HG02852 (cell line): Measurements from ENCODE around the gene PSORS1C1.

Source experiments
- ATAC-seq: cut with Tn5 transposase; IDR thresholded peaks from one replicate; pipeline ENCODE4 v1.9.1; 2021; ENCODE audit warnings: mild to moderate bottlenecking, moderate library complexity; ENCODE audit not compliant: unreplicated experiment

The PSORS1C1 gene

GRCh38 chr6:31094389-31094881, 20.2 kb upstream of the PSORS1C1 start:
- ATAC-seq, result no peak

- no peak for ATAC-seq
Observed at GRCh38 chr6:31096215-31096614, 18.4 kb upstream of the PSORS1C1 start.

GRCh38 chr6:31096656-31097055, 17.9 kb upstream of the PSORS1C1 start:
- no peak for ATAC-seq

- no peak for ATAC-seq
Observed at GRCh38 chr6:31098449-31098938, 16.1 kb upstream of the PSORS1C1 start.

- no peak for ATAC-seq
Observed at GRCh38 chr6:31103136-31103535, 11.5 kb upstream of the PSORS1C1 start.

- no peak for ATAC-seq
Observed at GRCh38 chr6:31107052-31107451, 7.5 kb upstream of the PSORS1C1 start.

GRCh38 chr6:31110825-31111582, 3.6 kb upstream of the PSORS1C1 start:
- ATAC-seq, result no peak

- no peak for ATAC-seq
Observed at GRCh38 chr6:31111712-31112111, 2.9 kb upstream of the PSORS1C1 start.

- no peak for ATAC-seq
Observed at GRCh38 chr6:31112478-31112877, 2.1 kb upstream of the PSORS1C1 start, which contains the start of gene C6orf15. Gene C6orf15, minus strand, starts transcription at chr6:31112575. Its CDS starts 20 bp downstream, at chr6:31112555.

- ATAC-seq, result no peak
Observed at GRCh38 chr6:31113861-31114540, 599 bp upstream of the PSORS1C1 start.

- ATAC-seq, result no peak
Observed at GRCh38 chr6:31114970-31115849, 610 bp downstream of the PSORS1C1 start.

- no peak for ATAC-seq
Observed at GRCh38 chr6:31115941-31116560, 1.5 kb downstream of the PSORS1C1 start.

GRCh38 chr6:31116661-31117385, 2.2 kb downstream of the PSORS1C1 start:
- ATAC-seq, result no peak

GRCh38 chr6:31118178-31118577, 3.6 kb downstream of the PSORS1C1 start:
- ATAC-seq, result no peak

- no peak for ATAC-seq
Observed at GRCh38 chr6:31120151-31120915, 5.7 kb downstream of the PSORS1C1 start, which contains the start of gene CDSN. Gene CDSN, minus strand, starts transcription at chr6:31120446. Its CDS starts 27 bp downstream, at chr6:31120419.

- ATAC-seq, result no peak
Observed at GRCh38 chr6:31121131-31121790, 6.7 kb downstream of the PSORS1C1 start.

GRCh38 chr6:31122791-31123706, 8.4 kb downstream of the PSORS1C1 start:
- ATAC-seq, result no peak
